Stimulated activated CD8-positive, alpha-beta memory T cell treated with anti-CD3 and anti-CD28 coated beads, Interleukin-7, amount 100 ng/mL, for 48 hours (primary cell): ENCODE results near the gene GRK2.
A peak's percentile ranks its signal among the peaks of the same experiment; 100 is the strongest.
"Not testable (repeated sequence)": the region's sequence is repeated elsewhere in the genome, so short reads cannot be mapped to it uniquely, and the experiment has no call there.

Experiments used
- DNase-seq, 2 donors: peaks; one replicate each; pipeline ENCODE4 v3.0.0-alpha.2; 2020; ENCODE audit warnings: low read depth in 1 of 2; ENCODE audit errors: extremely low read depth in 1 of 2

GRK2 gene

DNA sequence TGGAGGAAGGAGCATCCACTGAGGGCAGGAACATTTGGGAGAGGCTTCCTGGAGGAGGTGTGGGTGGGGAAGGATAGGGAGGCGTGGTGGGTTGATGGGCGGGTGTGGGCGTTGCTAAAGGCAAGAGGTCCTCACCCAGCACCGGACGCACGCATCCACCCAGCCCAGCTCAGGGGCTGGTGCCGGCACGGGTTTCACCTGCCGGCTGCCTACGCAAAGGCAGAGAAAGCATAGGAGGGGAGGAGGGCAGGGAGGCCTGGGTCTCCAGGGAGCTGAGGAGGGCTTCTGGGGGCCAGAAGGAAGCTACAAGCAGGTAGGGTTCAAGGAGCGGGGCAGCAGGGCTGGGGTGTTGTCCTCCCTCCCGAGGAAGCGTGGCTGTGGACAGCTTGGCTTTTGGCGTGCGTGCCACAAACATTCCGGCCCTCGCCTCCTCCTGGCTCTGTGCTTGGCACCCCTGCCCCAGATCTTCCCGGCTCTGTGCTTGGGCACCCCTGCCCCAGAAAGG, 44.8 kb downstream of the GRK2 start:
- no peak for DNase-seq

DNA sequence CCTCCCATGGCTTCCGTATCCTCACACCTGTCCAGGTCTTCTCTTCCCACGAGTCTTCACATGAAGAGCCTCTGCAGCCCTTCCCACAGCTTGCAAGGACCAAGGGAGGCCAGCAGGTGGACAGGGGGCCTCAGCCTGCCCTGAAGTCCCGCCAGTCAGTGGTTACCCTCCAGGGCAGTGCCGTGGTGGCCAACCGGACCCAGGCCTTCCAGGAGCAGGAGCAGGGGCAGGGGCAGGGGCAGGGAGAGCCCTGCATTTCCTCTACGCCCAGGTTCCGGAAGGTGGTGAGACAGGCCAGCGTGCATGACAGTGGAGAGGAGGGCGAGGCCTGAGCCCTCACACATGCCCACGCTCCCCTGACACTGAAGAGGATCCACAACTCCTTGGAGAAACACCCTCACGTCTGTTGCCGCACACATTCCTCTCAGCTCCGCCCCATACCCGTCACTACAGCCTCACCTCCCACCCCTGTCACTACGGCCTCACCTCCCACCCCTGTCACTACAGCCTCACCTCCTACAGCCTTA, 45.3 kb downstream of the GRK2 start:
- DNase-seq = no peak

DNA sequence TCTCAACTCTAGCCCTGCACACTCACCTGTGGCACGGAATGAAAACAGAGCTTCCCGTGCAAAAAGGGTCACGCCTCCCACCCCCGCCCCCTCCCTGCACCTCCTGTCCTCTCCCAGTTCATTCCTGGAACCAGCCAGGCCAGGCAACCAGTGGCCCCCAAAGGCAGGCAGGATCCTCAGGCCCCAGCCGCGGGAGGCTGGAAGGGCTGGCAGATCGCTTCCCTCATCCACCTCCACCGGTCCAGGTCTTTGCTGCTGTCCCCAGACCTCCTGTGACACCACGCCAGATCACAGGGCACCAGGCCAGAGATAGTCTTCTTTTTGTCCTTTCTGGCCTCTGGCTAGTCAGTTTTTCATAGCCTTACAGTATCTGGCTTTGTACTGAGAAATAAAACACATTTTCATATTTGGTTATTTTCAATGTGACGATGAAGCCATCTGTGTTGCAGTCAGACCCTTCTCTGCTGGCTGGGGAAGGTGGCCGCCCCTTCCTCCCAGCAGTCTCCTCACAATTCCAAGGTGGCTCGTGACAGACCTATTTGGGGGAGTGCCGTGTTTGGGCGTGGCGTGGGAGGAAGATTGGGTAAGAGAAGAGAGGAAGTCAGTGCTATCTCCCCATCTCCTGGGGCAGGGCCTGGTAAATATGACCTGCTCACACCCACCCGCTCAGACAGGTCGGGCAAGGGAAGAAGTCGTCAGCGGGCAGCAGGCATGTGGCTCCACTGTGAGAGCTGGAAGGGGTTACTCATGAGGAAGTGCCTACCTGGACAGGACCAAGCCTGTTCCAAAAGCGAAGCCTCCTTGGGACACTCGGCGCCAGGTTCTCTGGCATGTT, 46.1 kb downstream of the GRK2 start:
- DNase-seq = peak in 1 of 2 donors; percentile 32

DNA sequence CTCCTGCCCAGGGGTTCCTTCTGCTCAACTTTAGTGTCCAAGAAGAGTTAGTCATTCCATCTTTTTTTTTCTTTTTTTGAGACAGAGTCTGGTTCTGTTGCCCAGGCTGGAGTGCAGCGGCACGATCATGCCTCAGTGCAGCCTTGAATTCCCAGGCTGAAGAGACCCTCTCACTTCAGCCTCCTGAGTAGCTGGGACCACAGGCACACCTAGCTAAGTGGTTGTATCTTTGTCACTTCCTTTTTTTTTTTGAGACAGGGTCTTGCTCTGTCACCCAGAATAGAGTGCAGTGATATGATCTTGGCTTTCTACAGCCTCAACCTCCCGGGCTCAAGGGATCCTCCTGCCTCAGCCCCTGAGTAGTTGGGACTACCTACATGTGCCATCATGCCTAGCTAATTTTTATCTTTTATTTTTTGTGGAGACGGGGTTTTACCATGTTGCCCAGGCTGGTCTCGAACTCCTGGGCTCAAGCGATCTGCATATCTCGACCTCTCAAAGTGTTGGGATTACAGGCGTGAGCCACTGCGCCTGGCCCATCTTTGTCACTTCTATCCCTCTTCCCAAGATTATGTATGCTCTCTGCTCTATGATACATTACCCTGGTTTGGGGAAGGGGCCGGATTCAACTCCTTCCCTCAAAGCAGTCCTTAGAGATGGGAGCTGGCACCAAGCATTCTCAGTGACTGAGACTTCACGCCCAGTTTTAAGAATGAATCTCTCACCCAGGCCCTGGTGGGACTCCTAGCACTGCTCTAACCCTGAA, 47.0 kb downstream of the GRK2 start:
- DNase-seq = no peak

DNA sequence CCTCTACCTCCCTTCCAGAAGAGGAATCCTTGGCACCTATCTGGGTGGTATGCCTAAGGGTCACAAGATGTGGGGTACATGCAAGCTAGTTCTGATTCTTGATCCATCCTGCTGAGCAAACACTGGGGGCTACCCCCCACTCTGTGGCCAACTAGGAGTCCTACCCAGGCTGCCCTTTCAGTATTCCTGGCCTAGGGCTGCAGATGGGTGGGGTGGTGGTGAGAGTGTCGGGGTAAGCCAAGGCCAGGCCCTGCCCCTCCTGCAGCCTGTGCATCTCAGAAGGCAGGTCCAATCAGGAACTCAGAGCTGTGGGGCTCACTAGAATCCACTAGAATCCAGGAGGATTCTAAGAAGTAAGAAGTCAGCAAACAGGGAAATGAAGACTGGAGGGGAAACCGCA, 47.9 kb downstream of the GRK2 start:
- DNase-seq = no peak

DNA sequence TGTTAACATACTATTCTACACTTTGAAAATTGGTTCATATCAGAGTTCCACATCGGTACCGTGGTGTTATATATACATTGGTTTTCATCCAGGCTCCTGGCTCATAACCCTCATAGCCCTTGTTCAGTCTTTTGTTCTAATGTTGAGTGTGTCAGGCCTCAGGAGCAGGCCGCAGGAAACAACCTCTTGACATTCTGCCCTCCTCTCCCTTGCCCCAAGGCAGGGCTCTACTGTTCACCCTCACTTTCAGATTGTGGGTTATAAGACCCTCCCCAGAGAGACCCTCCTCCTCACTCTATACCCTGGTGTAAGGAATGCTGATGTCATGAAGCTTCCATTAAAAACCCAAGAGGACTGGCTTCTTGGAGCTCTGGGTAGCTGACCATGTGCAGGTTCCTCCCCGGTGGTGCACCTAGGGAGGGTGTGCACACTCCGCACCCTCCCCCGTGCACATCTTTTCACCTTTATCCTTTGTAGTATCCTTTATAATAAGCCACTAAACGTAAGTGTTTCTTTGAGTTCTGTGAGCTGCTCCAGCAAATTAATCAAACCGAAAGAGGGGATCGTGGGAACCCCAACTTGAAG, 49.1 kb downstream of the GRK2 start:
- no peak for DNase-seq

DNA sequence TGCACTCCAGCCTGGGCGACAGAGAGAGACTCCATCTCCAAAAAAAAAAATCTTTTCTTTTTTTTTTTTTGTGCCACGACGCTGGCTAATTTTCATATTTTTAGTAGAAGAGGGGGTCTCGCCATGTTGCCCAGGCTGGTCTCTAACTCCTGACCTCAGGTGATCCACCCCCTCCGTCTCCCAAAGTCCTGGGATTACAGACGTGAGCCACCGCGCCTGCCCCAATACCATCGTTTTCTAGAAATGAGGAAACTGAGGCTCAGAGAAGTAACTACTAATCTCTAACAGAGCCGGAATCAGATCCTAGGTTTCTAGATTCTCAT, 50.6 kb downstream of the GRK2 start:
- no peak for DNase-seq

DNA sequence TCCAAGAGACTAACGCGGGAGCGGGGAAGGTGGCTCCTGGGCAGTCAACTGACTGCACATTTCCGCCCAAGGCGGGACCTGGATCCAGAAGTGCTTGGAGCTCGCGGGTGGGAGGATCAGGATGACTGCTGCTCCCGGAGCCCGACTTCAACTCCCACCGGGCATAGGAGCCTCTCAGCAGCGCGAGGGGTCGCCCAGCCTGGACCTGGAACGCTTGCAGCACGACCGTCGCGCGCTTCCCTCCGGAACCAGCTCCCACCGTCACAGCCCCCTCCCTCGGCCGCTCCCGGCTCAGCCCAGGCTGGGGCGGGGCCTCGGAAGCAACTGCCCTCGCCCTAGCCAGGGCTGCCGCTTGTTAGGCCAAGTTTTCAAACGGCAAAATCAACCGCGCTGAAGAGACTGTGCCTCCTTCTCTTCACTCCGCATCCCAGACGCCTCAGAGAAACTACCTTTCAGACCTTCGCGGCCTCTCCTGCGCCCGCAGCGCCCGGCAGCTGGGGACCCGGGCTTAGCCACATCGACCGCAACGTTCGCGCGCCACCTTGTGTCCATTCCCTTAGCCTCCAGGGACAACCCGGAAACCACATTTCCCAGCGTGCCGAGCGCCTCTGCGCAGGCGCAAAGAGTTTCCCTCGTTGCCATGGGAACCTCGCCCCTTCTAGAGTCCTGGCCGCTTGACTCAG, 51.1 kb downstream of the GRK2 start:
- DNase-seq = peak; percentile 94 to 98

DNA sequence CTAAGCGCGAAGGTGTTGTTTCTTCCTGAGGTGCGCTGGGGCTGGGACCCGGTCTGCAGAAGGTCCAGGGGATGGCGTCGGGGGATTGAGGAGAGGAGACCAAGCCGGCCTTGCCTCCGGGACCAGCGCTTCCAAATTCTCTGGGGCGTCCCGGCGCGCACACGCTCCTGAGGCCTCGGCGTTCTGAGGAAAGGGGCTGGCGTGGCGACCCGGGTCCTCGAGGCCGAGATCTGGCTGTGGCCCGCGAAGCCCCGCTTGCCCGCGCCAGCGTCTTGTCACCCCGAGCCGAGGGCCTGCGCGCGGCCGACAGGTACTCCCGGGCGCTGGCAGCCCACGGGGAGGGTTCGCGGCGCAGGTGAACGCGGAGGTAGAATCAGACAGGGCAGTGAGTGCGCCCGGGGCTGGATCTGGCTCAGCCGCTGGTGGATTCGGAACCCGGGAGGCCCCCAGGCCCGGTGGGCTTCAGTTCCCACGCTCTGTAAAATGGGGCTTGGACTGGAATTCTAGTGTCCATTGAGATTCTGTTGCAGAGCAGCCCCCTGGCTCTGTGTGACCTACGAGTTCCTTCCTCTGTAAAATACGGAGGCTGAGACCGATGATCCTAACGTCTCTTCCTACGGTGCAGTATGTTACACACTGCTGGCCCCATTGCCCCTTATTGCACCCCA, 51.7 kb downstream of the GRK2 start:
- no peak for DNase-seq

DNA sequence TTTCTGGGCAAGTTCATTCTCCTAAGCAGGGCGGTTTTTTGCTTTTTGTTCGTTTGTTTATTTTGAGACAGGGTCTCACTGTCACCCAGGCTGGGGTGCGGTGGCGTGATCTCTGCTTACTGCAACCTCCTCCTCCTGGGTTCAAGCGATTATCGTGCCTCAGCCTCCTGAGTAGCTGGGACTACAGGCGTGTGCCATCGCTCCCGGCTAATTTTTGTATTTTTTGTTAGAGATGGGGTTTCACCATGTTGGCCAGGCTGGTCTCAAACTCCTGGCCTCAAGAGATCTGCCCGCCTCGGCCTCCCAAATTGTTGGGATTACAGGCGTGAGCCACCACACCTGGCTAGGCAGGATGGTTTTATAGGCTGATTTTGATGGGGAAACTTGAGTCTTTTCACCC, 52.6 kb downstream of the GRK2 start:
- DNase-seq = not testable (repeated sequence)

DNA sequence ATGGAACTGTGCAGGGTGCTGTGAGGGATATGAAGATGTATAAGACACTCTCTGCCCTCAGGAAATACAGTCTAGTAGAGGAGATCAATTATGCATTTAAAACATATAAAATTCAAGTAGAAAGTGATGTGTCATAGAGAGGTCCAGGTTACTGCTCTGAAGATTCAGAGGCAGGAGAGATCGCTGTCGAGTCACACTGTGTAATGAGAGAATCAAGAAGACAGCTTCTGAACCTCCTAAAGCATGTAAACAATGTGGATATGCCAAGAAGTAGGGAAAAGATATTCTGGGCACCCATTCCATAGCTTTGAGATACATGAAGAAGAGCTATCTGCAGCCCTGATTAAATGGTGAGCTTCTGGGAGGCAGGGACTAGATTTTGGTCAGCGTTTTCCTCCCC, 53.7 kb downstream of the GRK2 start:
- no peak for DNase-seq

DNA sequence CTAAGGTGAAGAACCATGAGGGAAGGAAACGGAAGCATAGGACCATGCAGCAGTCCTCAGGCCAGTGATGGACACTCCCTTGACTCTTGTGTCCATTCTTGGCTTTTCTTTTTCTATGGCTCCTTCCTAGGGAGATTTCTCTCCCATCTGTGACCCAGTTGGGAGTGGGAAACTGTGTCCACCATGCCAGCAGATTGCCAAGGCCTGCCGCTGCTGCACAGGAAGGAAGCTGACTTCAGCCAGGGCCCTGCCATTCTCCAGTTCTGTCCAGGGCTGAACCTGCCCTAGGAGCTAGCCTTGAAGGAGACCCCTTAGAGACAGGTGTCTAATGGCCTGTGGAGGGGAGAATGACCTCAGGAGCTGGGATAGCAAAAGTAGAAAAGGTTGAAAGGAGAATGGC, 54.4 kb downstream of the GRK2 start:
- DNase-seq = no peak

DNA sequence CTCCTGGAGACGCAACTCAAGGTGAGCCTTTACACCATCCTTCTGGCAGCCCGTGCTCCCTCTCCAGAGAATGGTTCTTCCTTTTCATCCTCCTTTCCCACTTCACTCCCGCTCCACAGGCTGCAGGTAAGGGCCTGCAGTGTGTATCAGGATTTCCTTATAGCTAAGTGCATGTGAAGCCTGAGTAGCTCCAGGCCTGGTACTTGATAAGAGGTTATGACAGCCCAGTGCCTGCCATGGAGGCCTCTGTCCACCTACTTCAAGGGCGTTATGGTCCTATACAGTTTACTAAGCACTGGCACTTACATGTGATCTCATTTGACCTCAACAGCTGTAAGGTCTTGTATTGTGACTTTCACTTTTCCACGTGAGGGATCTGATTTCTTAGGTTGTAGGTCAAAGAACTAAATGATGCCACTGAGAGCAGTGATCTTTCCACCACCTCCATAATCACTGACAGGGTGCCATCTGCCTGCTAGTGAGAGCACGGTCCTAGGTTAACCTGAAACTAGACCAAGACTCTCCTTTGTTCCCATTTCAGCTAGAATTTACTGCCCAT, 55.1 kb downstream of the GRK2 start:
- DNase-seq = no peak

DNA sequence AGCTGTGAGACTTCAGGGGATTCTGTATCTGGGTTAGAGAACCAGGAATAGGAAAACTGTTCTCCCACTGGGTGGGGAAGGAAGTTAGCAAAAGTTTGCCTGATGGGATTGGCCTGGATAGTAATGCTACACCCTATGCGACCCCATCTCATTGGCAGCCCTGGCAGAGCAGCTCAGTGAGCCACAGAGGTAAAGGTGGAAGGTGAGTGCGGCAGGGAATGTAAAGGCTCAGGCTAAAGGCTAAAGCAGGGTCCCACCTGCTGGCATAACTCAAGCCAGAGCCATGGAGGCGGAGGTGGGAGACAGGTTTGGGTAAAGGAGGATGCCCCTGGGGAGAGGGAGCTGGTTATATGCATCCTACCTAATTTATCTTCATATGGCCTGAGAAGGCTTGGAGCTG, 55.8 kb downstream of the GRK2 start:
- no peak for DNase-seq

DNA sequence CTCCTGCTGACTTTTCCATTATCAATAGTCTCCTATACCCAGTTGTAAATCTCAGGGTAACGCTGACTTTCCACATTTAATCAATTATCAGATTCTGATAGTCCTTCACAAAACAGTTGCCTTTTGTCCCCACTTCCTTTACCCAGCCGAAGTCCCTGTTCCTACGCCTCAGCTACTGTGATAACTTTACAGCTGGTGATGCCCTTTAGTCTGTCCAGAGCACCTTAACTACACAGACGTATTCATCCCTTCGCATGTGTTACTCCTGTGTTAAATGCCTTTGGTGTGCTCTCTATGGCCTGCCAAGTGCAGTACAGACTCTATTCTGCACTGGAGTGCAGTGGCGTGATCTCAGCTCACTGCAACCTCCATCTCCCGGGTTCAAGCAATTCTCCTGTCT, 57.3 kb downstream of the GRK2 start:
- no peak for DNase-seq

DNA sequence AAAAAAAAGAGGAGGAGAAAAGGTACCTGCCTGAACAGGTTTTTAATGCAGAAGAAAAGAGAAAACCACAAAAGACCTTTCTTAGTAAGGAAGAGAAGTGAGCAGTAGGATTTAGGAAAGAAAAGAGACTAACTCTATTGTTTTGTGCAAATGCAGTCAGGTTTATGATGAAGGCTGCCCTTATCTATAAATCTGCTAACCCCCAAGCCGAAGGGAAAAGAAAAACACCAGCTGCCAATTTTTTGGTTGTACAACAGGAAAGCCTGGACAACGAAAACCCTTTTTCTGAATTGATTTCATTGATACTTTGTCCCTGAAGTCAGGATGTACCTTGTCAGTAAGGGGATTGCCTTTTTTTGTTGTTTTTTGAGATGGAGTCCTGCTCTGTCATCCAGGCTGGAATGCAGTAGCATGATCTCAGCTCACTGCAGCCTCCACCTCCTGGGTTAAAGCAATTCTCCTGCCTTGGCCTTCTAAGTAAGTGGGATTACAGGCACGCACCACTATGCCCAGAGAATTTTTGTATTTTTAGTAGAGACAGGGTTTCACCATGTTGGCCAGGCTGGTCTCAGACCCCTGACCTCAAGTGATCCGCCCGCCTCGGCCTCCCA, 65.9 kb downstream of the GRK2 start:
- DNase-seq = no peak
